HG03045 (cell line): Measurements from ENCODE around the gene CSMD2.

ENCODE experiments used
- ATAC-seq: cut with Tn5 transposase; IDR thresholded peaks from one replicate; pipeline ENCODE4 v1.9.1; 2021; ENCODE audit warnings: mild to moderate bottlenecking, moderate library complexity; ENCODE audit not compliant: unreplicated experiment

The CSMD2 gene

DNA sequence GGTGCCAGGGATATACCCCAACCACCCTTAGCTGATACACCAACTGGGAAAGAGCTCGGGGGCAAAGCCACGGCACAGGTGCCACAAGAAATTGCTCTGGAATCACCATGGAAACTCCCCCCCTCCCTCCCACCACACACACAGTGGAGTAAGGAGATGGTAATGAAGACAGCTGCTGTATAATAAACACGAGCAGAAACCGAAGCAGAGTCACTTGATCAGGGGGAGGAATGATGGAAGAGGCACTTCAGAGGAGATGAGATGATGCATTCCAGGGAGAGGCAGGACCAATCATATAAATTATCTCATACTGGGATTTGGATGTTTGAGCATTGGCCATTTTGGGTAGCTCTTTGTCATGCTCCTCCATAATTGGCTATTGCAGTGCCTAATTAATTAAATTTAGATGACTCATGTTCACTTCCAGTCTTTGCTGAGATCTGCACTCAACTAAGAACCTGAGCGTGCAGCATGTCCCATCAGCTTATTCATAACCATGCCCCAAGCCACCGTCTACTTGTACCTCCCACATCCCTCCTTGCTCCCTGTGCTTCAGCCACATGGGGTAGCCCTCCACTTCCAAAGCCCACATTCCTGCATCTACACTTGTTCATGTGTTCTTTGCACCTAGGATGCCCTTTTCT lies 503.1 kb downstream of the CSMD2 start:
- no peak for ATAC-seq

DNA sequence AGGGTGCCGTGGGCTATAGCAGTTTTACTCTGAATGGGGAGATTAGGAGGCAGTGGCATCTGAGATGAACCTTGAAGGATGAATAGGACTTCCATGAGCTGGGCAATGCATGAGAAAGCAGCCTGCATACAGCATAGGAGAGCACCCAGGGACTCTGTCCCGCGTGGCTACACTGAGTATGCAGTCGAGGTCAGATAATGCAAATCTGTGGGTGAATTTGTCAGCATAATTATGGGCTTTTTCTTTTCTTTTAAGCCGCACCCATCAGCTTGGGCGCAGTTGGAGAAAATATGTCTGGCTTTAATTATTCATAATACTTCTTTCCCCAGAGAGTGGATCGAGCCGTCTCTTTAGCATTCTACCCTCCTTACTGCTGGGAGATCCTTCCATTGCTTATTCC lies 504.1 kb downstream of the CSMD2 start:
- ATAC-seq = no peak

DNA sequence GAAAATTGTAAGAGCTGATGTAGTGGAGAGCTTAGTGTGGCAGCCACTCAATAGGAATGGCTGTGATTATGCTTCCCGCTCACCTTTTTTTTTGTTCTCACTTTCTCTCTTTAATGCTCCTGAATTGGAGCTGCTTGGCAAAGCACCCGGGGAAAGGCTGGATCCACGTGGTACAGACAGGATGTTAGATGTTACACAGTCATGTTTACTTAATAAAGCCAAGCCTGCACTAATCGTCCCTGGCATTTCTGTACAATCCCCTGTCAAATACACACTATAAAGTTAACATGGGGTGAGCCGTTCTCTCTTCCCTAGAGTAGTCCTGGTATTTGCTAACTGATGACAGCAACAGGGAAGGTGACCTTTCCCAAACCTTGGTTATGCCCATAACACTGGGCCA lies 504.8 kb downstream of the CSMD2 start:
- ATAC-seq = no peak

DNA sequence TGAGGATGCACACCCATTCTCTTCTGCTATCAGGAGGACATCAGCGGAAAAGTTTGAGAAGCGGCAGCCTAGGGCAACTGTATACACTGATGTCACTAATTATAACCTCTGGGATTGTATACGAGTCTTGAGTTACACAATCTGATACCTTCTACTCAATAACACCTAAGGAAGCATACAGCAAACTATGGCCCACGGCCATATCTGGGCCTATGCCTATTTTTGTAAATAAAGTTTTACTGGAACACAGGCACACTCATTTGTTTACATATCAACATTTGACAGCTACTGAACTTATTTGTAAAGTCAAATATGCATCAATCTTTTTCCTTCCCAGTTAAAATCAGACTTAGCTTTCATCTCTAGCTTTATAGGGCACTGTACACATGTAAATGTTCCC lies 505.4 kb downstream of the CSMD2 start:
- no peak for ATAC-seq

DNA sequence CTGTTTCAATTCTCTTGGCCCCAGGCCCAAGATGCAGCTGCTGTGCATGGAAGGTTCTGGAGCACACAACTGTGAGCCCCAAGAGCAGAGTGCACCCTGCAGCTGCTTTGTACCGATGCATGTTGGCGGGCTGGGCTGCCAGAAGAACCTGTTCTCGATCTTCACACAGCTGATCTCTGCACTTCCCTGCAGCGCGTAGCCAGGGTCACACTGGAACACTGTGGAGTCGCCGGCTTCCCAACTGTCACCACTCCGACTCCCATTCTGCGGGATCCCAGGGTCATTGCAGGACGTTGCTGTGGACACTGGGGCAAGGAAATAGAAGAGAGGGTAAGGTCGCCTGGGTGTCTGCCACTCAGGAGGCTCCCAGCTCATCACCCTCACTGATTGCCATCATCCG lies 507.2 kb downstream of the CSMD2 start:
- ATAC-seq = no peak

DNA sequence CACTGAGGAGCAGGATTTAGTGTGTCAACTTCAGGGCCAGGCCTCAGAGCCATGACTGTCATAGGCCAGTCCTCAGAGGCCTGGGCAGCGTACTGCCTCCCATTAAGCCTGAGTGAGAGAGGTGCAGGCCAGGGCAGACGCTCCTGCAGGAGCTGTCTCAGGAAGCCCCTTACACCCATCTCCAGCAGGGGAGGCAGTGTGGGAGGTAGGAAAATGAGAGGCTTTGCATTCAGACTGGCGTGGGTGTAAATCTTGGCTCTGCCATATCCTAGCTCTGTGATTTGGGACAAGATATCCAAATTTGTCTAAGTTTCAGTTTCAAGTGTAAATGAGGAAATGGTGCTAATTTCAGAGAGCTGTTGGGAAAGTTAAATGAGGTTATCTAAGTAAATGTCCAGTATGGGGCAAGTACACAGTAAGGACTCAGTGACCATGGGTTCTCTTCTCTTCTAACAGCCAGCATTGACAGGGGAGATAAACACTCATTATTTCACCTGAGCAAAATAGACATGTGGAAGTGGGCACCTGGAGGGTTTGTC lies 508.5 kb downstream of the CSMD2 start:
- ATAC-seq = no peak

DNA sequence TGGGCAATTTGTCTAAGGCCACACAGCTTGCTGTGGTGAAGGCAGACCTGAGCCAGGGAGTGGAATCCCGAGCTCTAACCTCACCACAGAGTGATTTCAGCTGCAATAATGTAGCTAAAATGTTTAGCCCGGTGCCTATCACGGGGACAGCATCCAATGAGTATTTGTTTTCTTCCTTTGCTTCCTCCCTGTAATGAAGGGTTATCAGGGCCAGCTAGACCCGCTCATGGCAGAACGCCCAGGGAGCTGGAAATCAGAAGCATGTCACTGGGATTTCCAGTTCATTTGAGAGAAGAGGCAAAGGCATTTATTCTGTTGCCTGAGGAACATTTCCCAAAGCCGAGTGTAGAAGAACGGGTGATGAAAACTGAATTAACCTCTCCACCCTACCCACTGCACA lies 509.5 kb downstream of the CSMD2 start:
- no peak for ATAC-seq

DNA sequence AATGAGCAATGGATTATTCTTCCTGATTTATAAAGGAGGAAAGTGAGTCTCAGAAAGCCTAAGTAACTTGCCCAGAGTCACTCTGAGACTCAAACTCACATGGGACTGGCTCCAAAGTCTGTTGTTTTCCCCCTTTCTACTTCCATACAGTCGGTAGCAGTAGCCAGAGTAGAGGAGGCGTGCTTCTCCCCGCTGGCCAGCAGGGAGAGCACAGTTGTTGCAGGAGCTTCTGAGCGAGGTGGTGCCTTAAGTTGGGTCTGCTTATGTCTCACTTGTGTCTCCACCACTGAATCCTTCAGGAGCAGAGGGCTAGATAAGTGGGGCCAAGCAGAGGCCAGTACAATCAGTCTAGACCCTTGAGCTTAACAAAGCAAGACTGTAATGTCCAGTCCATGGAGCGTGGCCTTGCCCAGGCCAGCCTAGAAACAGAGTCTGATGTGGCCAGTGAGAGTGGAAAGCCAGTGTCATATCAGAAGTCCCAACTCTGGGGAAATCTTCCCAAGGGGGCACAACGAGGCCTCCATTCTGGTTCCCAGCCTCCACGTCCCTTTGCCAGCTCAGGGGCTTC lies 510.7 kb downstream of the CSMD2 start:
- ATAC-seq = no peak

DNA sequence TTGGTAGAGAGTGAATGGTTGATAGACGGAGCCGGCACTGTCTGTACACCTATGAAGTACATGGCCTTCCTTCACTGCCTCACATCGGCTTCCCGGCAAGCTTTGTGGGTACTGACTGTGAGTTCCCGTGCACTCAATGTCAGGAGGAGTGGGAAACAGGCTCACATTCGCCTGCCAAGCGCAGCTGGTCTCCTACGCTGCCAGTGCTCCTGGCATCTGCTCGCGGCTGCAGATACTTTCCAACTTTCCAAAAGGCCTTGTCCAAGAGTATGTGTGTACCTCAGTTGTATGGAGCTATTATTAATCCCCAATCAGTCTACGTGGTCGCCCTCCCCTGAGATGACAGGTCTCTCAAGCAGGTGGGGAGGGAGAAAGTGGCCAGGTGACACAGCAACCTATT lies 511.8 kb downstream of the CSMD2 start:
- no peak for ATAC-seq

DNA sequence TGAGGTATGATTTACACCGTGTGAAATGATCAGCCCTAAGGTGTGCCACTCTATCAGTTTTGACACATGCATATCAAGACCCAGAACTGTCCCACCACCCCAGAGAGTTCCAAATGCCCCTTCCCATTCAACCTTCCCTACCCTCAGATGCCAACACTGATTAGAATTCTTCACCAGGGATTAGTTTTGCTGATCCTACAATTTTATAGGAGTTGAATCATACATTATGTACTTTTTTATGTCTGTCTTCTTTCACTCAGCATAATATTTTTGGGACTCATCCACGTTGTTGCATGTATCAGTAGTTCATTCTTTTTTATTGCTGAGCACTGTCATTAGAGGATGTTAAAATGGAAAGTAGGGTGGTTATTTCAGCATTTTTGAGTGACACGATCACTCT lies 514.3 kb downstream of the CSMD2 start:
- no peak for ATAC-seq

DNA sequence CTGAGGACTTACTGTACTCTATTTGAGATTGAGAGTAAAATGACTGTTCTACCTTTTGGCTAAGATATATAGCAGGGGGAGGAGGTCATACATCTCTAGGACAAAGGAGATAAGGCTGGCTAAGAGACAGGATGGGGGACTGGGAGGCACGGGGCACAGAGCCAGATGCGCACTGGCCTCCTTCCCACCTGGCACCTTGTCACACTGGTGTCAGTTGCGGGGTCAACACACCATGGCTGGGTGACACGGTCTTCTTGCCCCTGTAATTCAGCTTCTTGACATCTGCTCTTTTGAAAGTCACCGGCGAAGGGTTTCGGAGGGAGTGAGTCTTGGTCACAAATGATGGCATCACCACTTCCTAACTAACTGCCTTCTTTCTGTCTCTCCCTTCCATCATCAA lies 515.3 kb downstream of the CSMD2 start:
- no peak for ATAC-seq

DNA sequence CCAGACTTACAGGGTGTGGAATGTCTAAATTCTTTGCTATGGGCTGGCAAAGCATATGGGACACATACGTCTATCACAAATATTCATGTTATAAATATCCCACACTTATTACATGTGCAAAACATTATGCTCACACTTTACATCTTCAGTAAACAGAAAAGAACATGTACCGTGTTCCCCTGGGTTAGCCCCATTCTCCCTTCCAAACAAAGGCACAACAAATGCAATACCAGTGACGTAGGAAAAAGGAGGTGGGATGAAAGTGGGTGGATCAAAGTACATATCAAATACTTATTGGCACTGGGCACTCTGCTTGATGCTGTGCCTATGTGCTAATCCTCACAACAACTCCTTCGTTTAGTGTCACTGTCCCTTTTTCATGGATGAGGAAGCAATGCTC lies 521.8 kb downstream of the CSMD2 start:
- ATAC-seq = no peak

DNA sequence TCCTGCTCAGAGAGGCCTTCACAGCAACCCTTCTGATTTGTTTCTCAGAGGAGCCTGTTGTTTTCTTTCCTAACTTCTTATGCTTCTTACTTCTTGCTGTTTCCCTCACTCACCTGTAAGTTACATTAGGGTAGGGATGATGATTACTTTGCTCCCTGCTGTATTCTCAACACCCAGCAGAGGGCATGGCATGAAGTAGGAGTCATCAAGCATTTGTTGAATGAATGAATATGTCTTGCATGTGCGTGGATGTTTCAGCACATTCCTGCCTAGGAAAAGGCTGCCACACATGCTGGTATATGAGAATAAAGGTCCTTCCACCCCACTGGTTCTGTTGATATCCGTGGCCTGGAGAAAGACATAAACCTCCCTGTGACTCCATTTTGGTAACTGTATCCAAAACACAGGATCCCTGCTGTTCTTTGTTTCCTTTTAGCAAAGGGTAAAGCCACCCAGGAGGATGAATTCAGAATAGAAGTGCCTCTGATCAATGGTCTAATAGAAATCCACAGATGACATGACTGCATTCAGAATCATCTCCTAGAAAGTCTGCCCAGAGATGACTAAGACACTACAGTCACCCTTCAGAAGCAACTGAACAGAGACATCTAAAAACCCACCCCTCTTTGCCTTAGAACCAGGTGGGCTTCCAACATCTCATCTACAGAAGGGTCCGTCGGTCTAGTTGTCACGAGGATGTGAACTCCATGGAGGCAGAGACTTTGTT lies 523.8 kb downstream of the CSMD2 start:
- ATAC-seq = no peak

DNA sequence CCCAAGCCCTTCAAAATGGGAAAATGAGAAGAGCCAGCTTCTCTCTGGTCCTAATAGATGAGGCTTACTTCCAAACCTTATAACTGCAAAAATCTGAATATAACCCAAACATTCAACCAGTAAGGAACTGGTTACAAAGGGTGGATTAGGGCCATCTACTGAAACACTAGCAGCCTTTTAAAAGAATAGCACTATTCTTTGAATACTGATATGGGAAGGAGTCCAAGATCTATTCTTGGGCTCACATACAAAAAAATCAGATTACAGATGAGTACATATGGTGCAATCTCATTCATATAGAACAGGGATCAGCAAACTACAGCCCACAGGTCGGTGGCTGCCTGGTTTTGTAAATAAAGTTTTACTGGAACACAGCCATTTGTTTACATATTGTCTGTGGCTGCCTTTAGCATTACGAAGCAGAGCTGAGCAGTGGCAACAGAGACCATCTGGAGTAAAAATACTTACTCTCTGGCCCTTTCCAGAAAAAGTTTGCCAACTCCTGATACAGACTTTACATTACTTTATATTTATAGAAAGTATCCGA lies 524.8 kb downstream of the CSMD2 start:
- no peak for ATAC-seq

DNA sequence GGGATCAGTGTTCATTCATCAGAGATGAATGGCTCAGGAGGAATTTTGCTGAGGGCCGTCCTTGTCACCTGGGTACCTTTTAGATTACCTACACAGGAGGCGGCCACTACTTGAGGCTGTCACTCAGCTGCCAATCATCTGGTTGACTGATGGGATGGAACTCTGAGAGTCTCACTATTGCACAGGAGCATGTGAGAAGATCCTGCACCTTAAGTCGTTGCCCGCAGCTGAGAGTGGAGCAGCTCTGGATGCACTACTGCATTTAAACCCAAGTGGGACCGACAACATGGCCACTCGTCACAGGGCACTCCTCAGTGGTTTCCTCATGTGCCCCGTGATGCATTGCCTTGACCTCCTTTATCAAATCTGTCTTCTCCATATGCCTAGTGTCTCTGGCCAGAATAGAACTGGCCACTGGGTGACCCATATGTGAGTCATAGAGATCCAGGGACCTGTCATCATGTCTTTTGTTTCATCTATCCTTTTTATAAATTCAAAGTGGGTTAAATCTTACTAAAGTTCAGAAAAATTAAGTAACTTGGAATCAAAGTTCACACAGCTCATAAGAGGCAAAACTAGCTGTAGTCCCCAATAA lies 527.1 kb downstream of the CSMD2 start:
- ATAC-seq = no peak

DNA sequence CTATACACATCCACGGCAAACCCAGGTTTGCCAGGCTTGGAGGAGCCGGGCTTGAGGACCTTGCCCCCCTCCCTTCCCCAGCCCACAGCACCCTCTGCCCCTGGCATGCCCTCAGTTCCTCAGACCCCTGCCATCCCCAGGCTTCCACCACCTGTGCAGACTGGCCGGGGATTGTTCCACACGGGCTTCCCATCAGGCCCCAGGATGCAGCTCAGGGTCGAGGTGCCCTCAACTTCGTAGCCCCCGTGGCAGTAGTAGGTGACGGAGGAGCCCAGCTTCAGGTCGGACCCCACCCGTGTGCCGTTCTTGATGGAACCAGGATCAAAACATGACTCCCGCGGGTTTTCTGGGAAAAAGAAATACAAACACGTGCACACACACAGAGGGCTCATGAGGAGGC lies 528.8 kb downstream of the CSMD2 start:
- no peak for ATAC-seq

DNA sequence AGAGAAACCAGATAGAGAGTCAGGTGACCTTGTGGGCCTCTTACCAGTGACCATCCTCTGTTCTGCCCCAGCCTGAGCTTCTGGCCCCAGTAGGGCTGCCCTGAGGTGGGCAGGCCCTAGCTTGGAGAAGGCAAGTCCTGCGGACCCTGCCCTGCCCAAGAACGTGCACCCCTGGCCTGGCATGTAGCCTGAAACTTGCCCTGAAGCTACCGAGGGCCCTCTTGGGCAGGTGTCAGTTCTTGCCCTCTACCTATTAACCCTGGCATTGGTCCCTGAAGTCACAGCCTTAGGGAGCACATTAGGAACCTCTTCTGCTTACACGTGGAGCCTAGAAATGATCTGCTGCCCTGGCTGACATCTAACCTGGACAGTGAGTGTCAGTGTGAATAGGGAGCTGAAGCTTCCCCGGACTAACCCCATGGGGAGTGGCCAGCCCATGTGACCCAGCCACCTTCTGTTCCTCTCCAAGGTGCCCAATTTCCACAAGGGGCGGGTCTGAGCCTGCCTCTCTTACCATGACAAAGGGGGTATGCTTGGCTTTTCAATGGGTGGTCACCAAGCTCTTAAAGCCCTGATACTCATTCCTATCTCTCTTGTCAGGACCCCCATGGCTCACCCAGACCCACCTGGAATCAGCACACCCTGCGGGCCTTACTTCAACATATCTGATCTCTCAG lies 529.6 kb downstream of the CSMD2 start:
- ATAC-seq = no peak

DNA sequence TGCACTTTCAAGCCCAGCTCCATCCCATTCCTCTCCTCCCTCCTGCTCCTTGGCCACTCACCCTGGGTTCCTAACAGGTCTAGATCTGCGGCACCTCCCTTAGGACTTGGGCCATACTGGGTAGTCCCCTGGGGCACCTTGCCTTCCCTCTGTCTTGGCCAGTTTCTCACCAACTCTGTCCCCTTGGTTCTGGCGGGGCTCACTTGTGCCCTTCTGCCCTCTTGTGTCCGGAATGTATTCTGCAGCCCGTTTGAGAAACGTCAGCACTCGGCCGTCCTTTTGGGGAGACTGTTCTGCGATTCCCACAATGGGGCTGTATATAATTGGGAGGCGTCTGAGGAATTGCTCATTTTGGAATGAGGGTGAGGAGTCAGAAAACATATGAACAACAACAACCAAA lies 530.2 kb downstream of the CSMD2 start:
- ATAC-seq = no peak

DNA sequence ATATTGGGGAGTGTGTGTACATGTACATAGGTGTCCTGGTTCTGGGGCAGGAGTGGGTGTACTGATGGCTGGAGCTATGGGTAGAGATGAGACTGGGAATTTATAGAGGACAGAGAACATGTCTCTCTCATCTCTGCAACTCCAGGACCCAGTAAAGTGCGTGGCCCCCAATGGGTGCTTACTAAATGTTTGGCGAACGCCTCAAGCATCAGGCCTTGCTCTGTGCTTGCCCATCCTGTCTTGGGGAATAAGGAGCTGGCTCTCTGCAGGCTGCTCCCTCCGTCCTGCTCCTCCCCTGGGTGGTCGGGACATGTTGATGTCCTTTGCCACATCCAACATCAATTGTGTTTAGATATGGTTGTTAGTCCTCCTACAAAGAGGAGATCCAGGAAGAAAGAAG lies 530.9 kb downstream of the CSMD2 start:
- ATAC-seq = no peak

DNA sequence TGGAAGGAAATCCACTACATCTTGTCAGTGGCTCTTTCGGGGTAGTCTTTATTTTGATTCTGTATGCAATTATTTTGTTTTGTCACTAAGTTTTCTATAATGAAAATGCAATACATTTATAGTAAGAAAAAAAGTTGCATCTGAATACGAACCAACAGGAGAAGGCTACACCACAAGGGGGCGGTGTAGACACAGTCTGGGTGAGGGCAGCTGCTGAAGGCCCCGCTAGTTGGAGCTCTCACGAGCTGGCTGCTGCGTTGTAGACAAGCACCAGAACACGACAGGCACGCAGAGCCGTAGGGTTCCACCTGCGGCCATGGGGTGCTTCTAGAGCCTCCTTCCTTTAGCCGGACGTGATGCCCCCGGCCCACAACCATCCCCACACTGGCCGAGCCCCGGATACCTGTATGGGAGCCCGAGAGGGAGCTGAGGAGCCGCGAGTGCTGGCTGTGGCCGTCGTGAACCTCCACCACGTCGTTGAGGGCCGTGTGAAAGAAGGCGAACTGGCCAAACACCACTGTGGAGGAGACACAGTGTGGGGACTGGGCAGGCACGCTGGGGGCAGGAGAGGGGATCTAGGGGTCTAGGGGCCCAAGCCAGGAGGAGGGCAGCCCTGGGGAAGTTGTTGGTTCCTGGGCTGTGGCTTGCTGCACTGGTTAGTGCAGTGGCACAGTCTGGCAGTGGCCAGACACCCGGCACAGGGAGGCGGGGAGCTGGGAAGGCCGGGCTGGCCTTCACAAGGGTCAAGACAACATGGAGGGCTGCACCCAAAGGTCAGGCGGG lies 531.8 kb downstream of the CSMD2 start:
- ATAC-seq = no peak
